Esophagus muscularis mucosa (tissue), 4 donors: ENCODE data around the gene PPP1R12A.

Experiments
- CTCF ChIP-seq, 3 experiments: fragments of 200-600 bp in 2 of 3; fragments of 450-650 bp in 1 of 3; sonication (generic) in 2 of 3; IDR thresholded peaks; one replicate each; pipeline ENCODE4 v1.5.1; 2017 to 2019; ENCODE audit warnings: antibody characterized with exemption in 3 of 3, mild to moderate bottlenecking in 2 of 3, moderate library complexity in 1 of 3
- EP300 ChIP-seq: sonication (generic); formaldehyde crosslinking; IDR thresholded peaks from one replicate; pipeline ENCODE4 v1.6.1; 2017; ENCODE audit warnings: antibody characterized with exemption
- POLR2A ChIP-seq: fragments of 450-650 bp; IDR thresholded peaks from one replicate; pipeline ENCODE4 v1.6.1; 2017; ENCODE audit warnings: antibody characterized with exemption, moderate library complexity, mild to moderate bottlenecking, low read depth
- POLR2AphosphoS5 ChIP-seq, 2 donors: sonication (generic); formaldehyde crosslinking; IDR thresholded peaks; one replicate each; pipeline ENCODE4 v1.6.1; 2017; ENCODE audit warnings: antibody characterized with exemption in 2 of 2

GRCh38 chr12:79847417-79847816 is 87.5 kb downstream of the PPP1R12A start:
- TF ChIP-seq CTCF (IDR thresholded peaks at IDR 0.05) (no peak), EP300 (no peak), POLR2A (no peak), POLR2AphosphoS5 (IDR thresholded peaks at IDR 0.05) (no peak)
